ENCODE data around the gene MB21D2.

The MB21D2 gene

DNA sequence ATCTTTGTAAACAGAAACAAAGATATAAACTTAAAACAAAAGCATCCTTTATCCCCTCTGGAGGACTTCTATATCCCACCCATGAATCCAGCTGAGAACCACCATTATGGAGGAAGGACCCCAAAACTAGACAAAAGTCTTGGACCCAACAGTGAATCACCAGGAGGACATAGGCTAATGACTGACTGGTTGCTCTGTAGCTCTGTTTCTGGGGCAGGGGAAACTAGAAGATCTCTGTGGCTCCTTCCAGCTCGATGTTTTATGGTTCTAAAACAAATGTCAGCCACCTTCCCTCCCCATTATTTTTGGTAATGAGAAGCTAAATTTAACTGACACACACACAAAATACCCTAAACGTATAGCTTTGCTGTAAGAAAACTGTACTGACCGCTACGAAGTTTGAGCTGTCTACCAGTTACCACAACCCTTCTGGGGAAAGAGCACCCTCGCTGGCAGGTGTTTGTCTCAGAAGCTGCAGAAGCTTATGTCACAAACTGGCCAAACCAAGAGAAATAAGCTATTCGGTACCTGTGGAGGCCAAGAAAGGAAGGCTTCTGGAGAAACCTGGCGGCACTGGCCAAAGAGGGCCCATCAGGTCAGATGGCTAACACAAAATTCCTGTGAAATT is 36.4 kb downstream of the MB21D2 start:
- Histone ChIP-seq H3K9me3 (ENCODE audit: low read length) (no peaks in the 10 kb centered on the region), H2AFZ (ENCODE audit: low read length) (no peak overlapping the region), H3K4me2 (ENCODE audit: low read length) (no peak overlapping the region), H4K20me1 (ENCODE audit: insufficient read depth, low read length) (no peaks in the 10 kb centered on the region), H3K9me2 (ENCODE audit: low read depth, low read length) (no peaks in the 10 kb centered on the region), H3K4me3 (ENCODE audit: low read depth, low read length, poor library complexity, severe bottlenecking) (no peak overlapping the region), H3K79me2 (ENCODE audit: insufficient read depth, low read length) (no peaks in the 10 kb centered on the region), H3K4me1 (ENCODE audit: insufficient read depth, low read length, severe bottlenecking) (no peaks in the 10 kb centered on the region), H3K27ac (ENCODE audit: low read depth, low read length, poor library complexity, severe bottlenecking) (no peak overlapping the region), H3K36me3 (ENCODE audit: insufficient read depth, low read length) (no peaks in the 10 kb centered on the region), H3K9ac (ENCODE audit: low read length) (no peak overlapping the region), H3F3A (ENCODE audit: insufficient read depth, low read length) (no peaks in the 10 kb centered on the region), H3K27me3 (ENCODE audit: insufficient read depth, low read length) (0 out of 2 replicates have a peak, but pooled peaks cover 8% of the 10 kb centered on the region)
- TF ChIP-seq, protein P1, sequence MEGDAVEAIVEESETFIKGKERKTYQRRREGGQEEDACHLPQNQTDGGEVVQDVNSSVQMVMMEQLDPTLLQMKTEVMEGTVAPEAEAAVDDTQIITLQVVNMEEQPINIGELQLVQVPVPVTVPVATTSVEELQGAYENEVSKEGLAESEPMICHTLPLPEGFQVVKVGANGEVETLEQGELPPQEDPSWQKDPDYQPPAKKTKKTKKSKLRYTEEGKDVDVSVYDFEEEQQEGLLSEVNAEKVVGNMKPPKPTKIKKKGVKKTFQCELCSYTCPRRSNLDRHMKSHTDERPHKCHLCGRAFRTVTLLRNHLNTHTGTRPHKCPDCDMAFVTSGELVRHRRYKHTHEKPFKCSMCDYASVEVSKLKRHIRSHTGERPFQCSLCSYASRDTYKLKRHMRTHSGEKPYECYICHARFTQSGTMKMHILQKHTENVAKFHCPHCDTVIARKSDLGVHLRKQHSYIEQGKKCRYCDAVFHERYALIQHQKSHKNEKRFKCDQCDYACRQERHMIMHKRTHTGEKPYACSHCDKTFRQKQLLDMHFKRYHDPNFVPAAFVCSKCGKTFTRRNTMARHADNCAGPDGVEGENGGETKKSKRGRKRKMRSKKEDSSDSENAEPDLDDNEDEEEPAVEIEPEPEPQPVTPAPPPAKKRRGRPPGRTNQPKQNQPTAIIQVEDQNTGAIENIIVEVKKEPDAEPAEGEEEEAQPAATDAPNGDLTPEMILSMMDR (IDR thresholded peaks at IDR 0.05; ENCODE audit: low read length), result no peak
- no peak for TF ChIP-seq EZH2 (IDR thresholded peaks at IDR 0.05; ENCODE audit: borderline replicate concordance, low read length)

DNA sequence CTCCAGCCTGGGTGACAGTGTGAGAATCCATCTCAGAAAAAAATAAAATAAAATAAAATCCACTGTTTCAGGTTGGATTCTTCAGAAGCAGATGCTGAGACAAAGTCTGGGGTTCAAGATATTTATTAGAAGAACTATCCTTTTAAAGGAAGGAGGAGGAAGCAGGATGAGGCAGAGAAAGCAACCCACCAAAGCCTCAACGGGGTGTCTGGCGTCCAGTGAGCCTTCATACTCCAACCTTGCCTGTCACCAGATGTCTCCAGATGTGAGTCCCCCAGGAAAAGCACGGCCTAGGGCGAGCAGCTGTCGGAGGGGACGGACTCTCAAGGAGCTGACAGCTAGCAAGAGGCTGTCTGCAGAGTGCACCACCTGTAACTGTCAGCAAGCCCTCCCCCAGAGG is 37.3 kb downstream of the MB21D2 start:
- Histone ChIP-seq H3K9ac (ENCODE audit: low read length) (no peak overlapping the region), H3F3A (ENCODE audit: insufficient read depth, low read length) (no peaks in the 10 kb centered on the region), H3K79me2 (ENCODE audit: insufficient read depth, low read length) (no peaks in the 10 kb centered on the region), H3K36me3 (ENCODE audit: insufficient read depth, low read length) (no peaks in the 10 kb centered on the region), H4K20me1 (ENCODE audit: insufficient read depth, low read length) (no peaks in the 10 kb centered on the region), H3K9me2 (ENCODE audit: low read depth, low read length) (no peaks in the 10 kb centered on the region), H3K9me3 (ENCODE audit: low read length) (no peaks in the 10 kb centered on the region), H2AFZ (ENCODE audit: low read length) (no peak overlapping the region), H3K27ac (ENCODE audit: low read depth, low read length, poor library complexity, severe bottlenecking) (no peak overlapping the region), H3K27me3 (ENCODE audit: insufficient read depth, low read length) (0 out of 2 replicates have a peak, but pooled peaks cover 8% of the 10 kb centered on the region), H3K4me2 (ENCODE audit: low read length) (no peak overlapping the region), H3K4me3 (ENCODE audit: low read depth, low read length, poor library complexity, severe bottlenecking) (no peak overlapping the region), H3K4me1 (ENCODE audit: insufficient read depth, low read length, severe bottlenecking) (no peaks in the 10 kb centered on the region)
- TF ChIP-seq, protein P1 (IDR thresholded peaks at IDR 0.05; ENCODE audit: low read length), result no peak
- TF ChIP-seq EZH2 (IDR thresholded peaks at IDR 0.05; ENCODE audit: borderline replicate concordance, low read length), result no peak

DNA sequence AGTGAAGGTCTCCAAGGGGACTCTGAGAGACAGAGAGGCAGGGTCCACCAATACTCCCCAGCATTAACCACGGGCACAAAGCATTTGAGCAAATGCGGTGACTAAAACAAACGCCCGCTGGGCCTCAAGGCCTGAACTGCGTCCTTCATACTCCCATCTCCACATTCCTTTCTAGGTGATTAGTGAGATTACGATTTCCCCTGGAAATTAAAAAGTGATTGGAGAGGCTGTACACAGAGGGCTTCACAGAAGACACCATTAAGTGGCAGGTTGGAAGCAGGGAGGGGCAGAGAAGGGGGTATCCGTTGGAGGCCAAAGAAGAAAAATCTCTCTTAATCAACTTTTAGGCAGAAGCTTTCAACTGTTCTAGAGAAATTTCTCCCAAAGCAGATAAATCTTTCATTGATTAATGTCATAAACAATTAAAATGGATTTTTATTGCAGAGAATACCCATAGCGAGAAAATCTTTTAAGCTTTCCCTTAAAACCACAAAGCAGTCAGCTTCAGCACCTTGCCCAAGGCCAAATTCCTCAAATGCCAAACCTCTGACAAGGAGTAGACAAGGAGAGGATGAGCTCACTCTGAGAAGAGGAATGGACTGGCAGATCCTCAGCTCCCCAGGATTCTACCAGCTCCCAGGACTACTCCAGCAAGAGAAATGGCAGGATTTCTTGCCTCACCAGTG is 38.2 kb downstream of the MB21D2 start:
- no peak overlapping the region for H3K9ac ChIP-seq (ENCODE audit: low read length)
- H3K27ac ChIP-seq (ENCODE audit: low read depth, low read length, poor library complexity, severe bottlenecking), result no peak overlapping the region

More for the DNA sequence above, 38.2 kb downstream of the MB21D2 start:
- no peaks in the 10 kb centered on the region for H3K9me2 ChIP-seq (ENCODE audit: low read depth, low read length)
- no peaks in the 10 kb centered on the region for H3F3A ChIP-seq (ENCODE audit: insufficient read depth, low read length)
- H3K79me2 ChIP-seq (ENCODE audit: insufficient read depth, low read length), result no peaks in the 10 kb centered on the region
- TF ChIP-seq EZH2 (IDR thresholded peaks at IDR 0.05; ENCODE audit: borderline replicate concordance, low read length), result no peak
- TF ChIP-seq, protein P1 (IDR thresholded peaks at IDR 0.05; ENCODE audit: low read length), result no peak
- H3K4me3 ChIP-seq (ENCODE audit: low read depth, low read length, poor library complexity, severe bottlenecking), result no peak overlapping the region
- no peaks in the 10 kb centered on the region for H3K36me3 ChIP-seq (ENCODE audit: insufficient read depth, low read length)
- H3K27me3 ChIP-seq (ENCODE audit: insufficient read depth, low read length), result 0 out of 2 replicates have a peak, but pooled peaks cover 12% of the 10 kb centered on the region
- H4K20me1 ChIP-seq (ENCODE audit: insufficient read depth, low read length), result no peaks in the 10 kb centered on the region
- H3K4me1 ChIP-seq (ENCODE audit: insufficient read depth, low read length, severe bottlenecking), result no peaks in the 10 kb centered on the region
- no peak overlapping the region for H2AFZ ChIP-seq (ENCODE audit: low read length)
- no peak overlapping the region for H3K4me2 ChIP-seq (ENCODE audit: low read length)
- no peaks in the 10 kb centered on the region for H3K9me3 ChIP-seq (ENCODE audit: low read length)

Data from OCI-LY1 (cell line).